Calu3 (cell line): ENCODE results near the gene PLB1. TPM values are rescaled to one million over a fixed set of nuclear protein-coding genes. Genes with fewer than 3 reads are reported as not detected.

Experiments
- BruUV-seq: library from RNA; stranded (reverse); fragments of 400-500 nt; replicated peaks from 2 replicates; lab custom pipeline; 2021; lab: Mats Ljungman, UMichigan
- CTCF ChIA-PET: fragments of 300-600 bp; sonication (Branson Sonifier 250); formaldehyde crosslinking; loops from one replicate; lab custom pipeline; 2022; ENCODE audit warnings: antibody characterized with exemption; lab: Charles Lee
- DNase-seq: peaks from one replicate; pipeline ENCODE4 v3.0.0; 2022
- H3K27ac Mint-ChIP-seq: one replicate; pipeline ENCODE4 v1.8.0; 2022; ENCODE audit warnings: mixed read lengths; ENCODE audit not compliant: unreplicated experiment
- H3K27me3 Mint-ChIP-seq: one replicate; pipeline ENCODE4 v1.8.0; 2022; ENCODE audit warnings: mixed read lengths; ENCODE audit not compliant: unreplicated experiment
- H3K36me3 Mint-ChIP-seq: one replicate; pipeline ENCODE4 v1.8.0; 2022; ENCODE audit warnings: mild to moderate bottlenecking, moderate library complexity, mixed read lengths; ENCODE audit not compliant: insufficient read depth, unreplicated experiment
- H3K4me1 Mint-ChIP-seq: one replicate; pipeline ENCODE4 v1.8.0; 2022; ENCODE audit warnings: mild to moderate bottlenecking, low read depth, mixed read lengths; ENCODE audit not compliant: unreplicated experiment
- H3K4me3 Mint-ChIP-seq: one replicate; pipeline ENCODE4 v1.8.0; 2022; ENCODE audit warnings: mild to moderate bottlenecking, low read depth, moderate library complexity, mixed read lengths; ENCODE audit not compliant: unreplicated experiment
- H3K9me3 Mint-ChIP-seq: one replicate; pipeline ENCODE4 v1.8.0; 2022; ENCODE audit warnings: low read depth, mixed read lengths; ENCODE audit not compliant: unreplicated experiment
- CTCF ChIP-seq: fragments of 200-600 bp; IDR thresholded peaks from one replicate; pipeline ENCODE4 v1.8.0; 2022; ENCODE audit warnings: antibody characterized with exemption; ENCODE audit not compliant: unreplicated experiment
- intact Hi-C: fragments of 100-400 bp; cut with micrococcal nuclease; formaldehyde crosslinking; loops from one replicate; pipeline ENCODE4 v1.10.0; 2022; ENCODE audit not compliant: unreplicated experiment
- total RNA-seq: library from RNA; stranded (reverse); gene quantifications from 2 replicates; pipeline ENCODE4 v1.2.3, GENCODE V29; 2022

The PLB1 gene
- total RNA-seq, 1 experiment from 2014 or later, result 1.6 TPM

GRCh38 chr2:28528206-28528605, 32.3 kb downstream of the PLB1 start:
- H3K9me3 Mint-ChIP-seq, result no peaks in the 10 kb centered on the region
- no TSS peak for BruUV-seq
- CTCF ChIA-PET, result no interaction called here
- no peak overlapping the region for H3K4me3 Mint-ChIP-seq
- no peaks in the 10 kb centered on the region for H3K36me3 Mint-ChIP-seq
- intact Hi-C loops, result no loop called here
- TF ChIP-seq CTCF, result no peak
- H3K27ac Mint-ChIP-seq, result no peak overlapping the region
- DNase-seq, result no peak
- H3K27me3 Mint-ChIP-seq, result peaks cover 51% of the 10 kb centered on the region
- H3K4me1 Mint-ChIP-seq, result no peaks in the 10 kb centered on the region

- no peak for DNase-seq
- intact Hi-C loops, result no loop called here
- BruUV-seq, result no TSS peak
Observed at GRCh38 chr2:28530782-28531181, 34.9 kb downstream of the PLB1 start.

GRCh38 chr2:28532399-28532798, 36.5 kb downstream of the PLB1 start:
- intact Hi-C loops, result no loop called here
- H3K4me1 Mint-ChIP-seq, result no peaks in the 10 kb centered on the region
- H3K4me3 Mint-ChIP-seq, result no peak overlapping the region
- CTCF ChIA-PET, result no interaction called here
- H3K27me3 Mint-ChIP-seq, result peaks cover 22% of the 10 kb centered on the region
- H3K9me3 Mint-ChIP-seq, result no peaks in the 10 kb centered on the region
- no peak overlapping the region for H3K27ac Mint-ChIP-seq
- DNase-seq, result no peak
- no peaks in the 10 kb centered on the region for H3K36me3 Mint-ChIP-seq
- no TSS peak for BruUV-seq
- no peak for TF ChIP-seq CTCF

More at GRCh38 chr2:28530782-28531181, 34.9 kb downstream of the PLB1 start:
- Mint-ChIP-seq H3K9me3 (no peaks in the 10 kb centered on the region), H3K4me1 (no peaks in the 10 kb centered on the region), H3K27ac (no peak overlapping the region), H3K36me3 (no peaks in the 10 kb centered on the region), H3K4me3 (no peak overlapping the region), H3K27me3 (peaks cover 33% of the 10 kb centered on the region)
- no peak for TF ChIP-seq CTCF
- CTCF ChIA-PET, result no interaction called here

GRCh38 chr2:28533044-28533680, 37.3 kb downstream of the PLB1 start:
- peaks cover 22% of the 10 kb centered on the region for H3K27me3 Mint-ChIP-seq
- H3K4me3 Mint-ChIP-seq, result no peak overlapping the region
- H3K9me3 Mint-ChIP-seq, result no peaks in the 10 kb centered on the region
- H3K27ac Mint-ChIP-seq, result no peak overlapping the region
- no TSS peak for BruUV-seq
- DNase-seq, result no peak
- no peaks in the 10 kb centered on the region for H3K36me3 Mint-ChIP-seq
- intact Hi-C loops, result no loop called here
- TF ChIP-seq CTCF, result no peak
- H3K4me1 Mint-ChIP-seq, result no peaks in the 10 kb centered on the region
- CTCF ChIA-PET, result no interaction called here
